Measurements from ENCODE around the gene TXLNG. TPM values are rescaled to one million over a fixed set of nuclear protein-coding genes. Genes with fewer than 3 reads are reported as not detected.

TXLNG gene
- total RNA-seq, 1 donor from 2014 or later: 13.1 TPM

GRCh38 chrX:16814597-16814996, 28.3 kb downstream of the TXLNG start:
- Mint-ChIP-seq H3K27me3 (no peaks in the 10 kb centered on the region), H3K27ac (no peak overlapping the region), H3K9me3 (no peaks in the 10 kb centered on the region), H3K36me3 (ENCODE audit: low read depth) (peaks cover 18% of the 10 kb centered on the region), H3K4me3 (no peak overlapping the region), H3K4me1 (no peaks in the 10 kb centered on the region)
- ATAC-seq (ENCODE audit: low read depth): no peak
- ChIA-PET POLR2A (no interaction called here), CTCF (no interaction called here)
- TF ChIP-seq, protein P1, sequence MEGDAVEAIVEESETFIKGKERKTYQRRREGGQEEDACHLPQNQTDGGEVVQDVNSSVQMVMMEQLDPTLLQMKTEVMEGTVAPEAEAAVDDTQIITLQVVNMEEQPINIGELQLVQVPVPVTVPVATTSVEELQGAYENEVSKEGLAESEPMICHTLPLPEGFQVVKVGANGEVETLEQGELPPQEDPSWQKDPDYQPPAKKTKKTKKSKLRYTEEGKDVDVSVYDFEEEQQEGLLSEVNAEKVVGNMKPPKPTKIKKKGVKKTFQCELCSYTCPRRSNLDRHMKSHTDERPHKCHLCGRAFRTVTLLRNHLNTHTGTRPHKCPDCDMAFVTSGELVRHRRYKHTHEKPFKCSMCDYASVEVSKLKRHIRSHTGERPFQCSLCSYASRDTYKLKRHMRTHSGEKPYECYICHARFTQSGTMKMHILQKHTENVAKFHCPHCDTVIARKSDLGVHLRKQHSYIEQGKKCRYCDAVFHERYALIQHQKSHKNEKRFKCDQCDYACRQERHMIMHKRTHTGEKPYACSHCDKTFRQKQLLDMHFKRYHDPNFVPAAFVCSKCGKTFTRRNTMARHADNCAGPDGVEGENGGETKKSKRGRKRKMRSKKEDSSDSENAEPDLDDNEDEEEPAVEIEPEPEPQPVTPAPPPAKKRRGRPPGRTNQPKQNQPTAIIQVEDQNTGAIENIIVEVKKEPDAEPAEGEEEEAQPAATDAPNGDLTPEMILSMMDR (IDR thresholded peaks at IDR 0.05): no peak
- intact Hi-C loops (cut with micrococcal nuclease): no loop called here
- DNase-seq: no peak

- intact Hi-C loops (cut with micrococcal nuclease): no loop called here
- H3K36me3 Mint-ChIP-seq (ENCODE audit: low read depth): peaks cover 39% of the 10 kb centered on the region
- ATAC-seq (ENCODE audit: low read depth) (no peak), DNase-seq (no peak)
- no peaks in the 10 kb centered on the region for H3K27me3 Mint-ChIP-seq
- TF ChIP-seq, protein P1 (IDR thresholded peaks at IDR 0.05): no peak
- POLR2A ChIA-PET: interaction anchor here (0.6 kb wide), 1 partner anchor 36 kb away, joined by 3 read pairs; no protein-coding TSS in a partner anchor
- no peak overlapping the region for H3K4me3 Mint-ChIP-seq
- no peaks in the 10 kb centered on the region for H3K9me3 Mint-ChIP-seq
- H3K4me1 Mint-ChIP-seq: no peaks in the 10 kb centered on the region
- H3K27ac Mint-ChIP-seq: no peak overlapping the region
- CTCF ChIA-PET: no interaction called here
Measured at GRCh38 chrX:16819634-16820033, 33.4 kb downstream of the TXLNG start.

GRCh38 chrX:16822723-16823122, 36.5 kb downstream of the TXLNG start:
- CTCF ChIA-PET: interaction anchor here (1.1 kb wide), 1 partner anchor 12 kb away, joined by 4 read pairs; no protein-coding TSS in a partner anchor
- ATAC-seq (ENCODE audit: low read depth) (no peak), DNase-seq (no peak)
- Mint-ChIP-seq H3K36me3 (ENCODE audit: low read depth) (peaks cover 43% of the 10 kb centered on the region), H3K27me3 (no peaks in the 10 kb centered on the region), H3K4me3 (no peak overlapping the region), H3K9me3 (no peaks in the 10 kb centered on the region), H3K4me1 (no peaks in the 10 kb centered on the region), H3K27ac (no peak overlapping the region)
- POLR2A ChIA-PET: no interaction called here
- TF ChIP-seq, protein P1 (IDR thresholded peaks at IDR 0.05): no peak
- intact Hi-C loops (cut with micrococcal nuclease): no loop called here

- TF ChIP-seq, protein P1 (IDR thresholded peaks at IDR 0.05): no peak
- intact Hi-C loops (cut with micrococcal nuclease): loop anchor here (1.0 to 5.0 kb wide), 4 partner anchors 59 to 767 kb away; no protein-coding TSS in a partner anchor
- CTCF ChIA-PET: interaction anchor here (1.0 to 4.8 kb wide), 6 partner anchors 58 to 865 kb away, joined by 3 to 44 read pairs (median 6); no protein-coding TSS in a partner anchor
- H3K27ac Mint-ChIP-seq: no peak overlapping the region
- no peak overlapping the region for H3K4me3 Mint-ChIP-seq
- ATAC-seq (ENCODE audit: low read depth) (no peak), DNase-seq (no peak)
- no peaks in the 10 kb centered on the region for H3K27me3 Mint-ChIP-seq
- POLR2A ChIA-PET: interaction anchor here (0.7 kb wide), 1 partner anchor 221 kb away, joined by 4 read pairs; no protein-coding TSS in a partner anchor
- H3K9me3 Mint-ChIP-seq: no peaks in the 10 kb centered on the region
- H3K4me1 Mint-ChIP-seq: no peaks in the 10 kb centered on the region
- peaks cover 43% of the 10 kb centered on the region for H3K36me3 Mint-ChIP-seq (ENCODE audit: low read depth)
Measured at GRCh38 chrX:16825264-16826035, 39.2 kb downstream of the TXLNG start.

- H3K9me3 Mint-ChIP-seq: no peaks in the 10 kb centered on the region
- ATAC-seq (ENCODE audit: low read depth) (no peak), DNase-seq (no peak)
Measured at GRCh38 chrX:16826207-16826606, 39.9 kb downstream of the TXLNG start.

More at GRCh38 chrX:16826207-16826606, 39.9 kb downstream of the TXLNG start:
- H3K36me3 Mint-ChIP-seq (ENCODE audit: low read depth): peaks cover 44% of the 10 kb centered on the region
- no peak overlapping the region for H3K4me3 Mint-ChIP-seq
- no peak overlapping the region for H3K27ac Mint-ChIP-seq
- no peaks in the 10 kb centered on the region for H3K4me1 Mint-ChIP-seq
- TF ChIP-seq, protein P1 (IDR thresholded peaks at IDR 0.05): no peak
- intact Hi-C loops (cut with micrococcal nuclease): loop anchor here (1.0 to 5.0 kb wide), 4 partner anchors 59 to 766 kb away; no protein-coding TSS in a partner anchor
- ChIA-PET CTCF (interaction anchor here (0.6 to 4.8 kb wide), 9 partner anchors 56 to 864 kb away, joined by 3 to 44 read pairs (median 4); no protein-coding TSS in a partner anchor), POLR2A (interaction anchor here (0.6 kb wide), 1 partner anchor 16 kb away, joined by 5 read pairs; no protein-coding TSS in a partner anchor)
- H3K27me3 Mint-ChIP-seq: no peaks in the 10 kb centered on the region
